ENCODE measurements around the gene GFY. TPM values are rescaled to one million over a fixed set of nuclear protein-coding genes. Genes with fewer than 3 reads are reported as not detected.
A peak's percentile ranks its signal among the peaks of the same experiment; 100 is the strongest.

Gene GFY
- total and polyA plus RNA-seq, 2 experiments from 2014 or later = 1.2 TPM; not detected in 1

DNA sequence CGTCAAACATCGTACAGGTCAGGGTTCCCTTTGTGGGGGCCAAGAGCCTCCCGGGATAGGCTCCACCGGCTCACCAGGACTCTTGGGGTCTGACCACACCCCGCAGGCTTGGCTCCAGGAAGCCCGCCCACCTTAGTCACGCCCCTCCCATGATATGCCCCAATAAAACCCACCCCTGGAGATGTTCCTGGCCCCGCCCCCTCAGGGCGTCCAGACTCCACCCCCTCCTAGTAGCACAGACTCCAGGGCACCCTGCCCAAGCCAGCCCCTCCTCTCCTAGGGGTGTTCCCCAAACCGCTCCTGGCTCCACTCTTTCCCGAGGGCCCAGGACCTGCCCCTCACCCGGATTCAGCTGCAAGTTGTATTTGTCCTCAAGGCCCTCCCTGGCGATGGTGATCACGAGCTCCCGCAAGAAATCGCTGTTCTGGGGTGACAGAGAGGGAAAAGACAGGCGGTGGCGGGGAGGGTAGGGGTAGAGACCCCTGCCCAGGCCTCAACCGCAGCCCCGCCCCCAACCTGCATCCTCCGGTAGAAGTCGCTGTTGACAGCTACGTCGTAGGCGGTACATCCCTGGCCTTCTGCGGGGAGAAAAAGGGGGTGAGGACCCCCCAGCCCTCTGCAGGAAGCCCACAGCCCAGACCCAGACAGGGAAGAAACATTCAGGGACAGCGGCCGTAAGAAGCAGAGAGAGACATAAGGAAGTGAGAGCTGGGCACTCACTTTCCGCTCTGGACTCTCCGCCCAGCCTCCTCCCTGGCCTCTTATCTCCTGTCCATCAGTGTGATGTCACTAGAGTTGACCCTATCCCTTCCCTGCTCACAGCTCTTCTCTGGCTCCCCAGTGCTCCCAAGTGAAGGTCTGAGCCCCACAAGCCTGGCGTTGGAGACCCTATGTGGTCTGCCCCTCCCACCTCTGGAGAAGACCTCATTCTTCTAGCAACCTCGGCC is 22.6 kb downstream of the GFY start:
- no peaks in the 10 kb centered on the region for H3K27me3 ChIP-seq (ENCODE audit: insufficient read depth)
- peak; percentile 97 for DNase-seq (ENCODE audit: low spot score)
- peak; percentile 19 for ATAC-seq
- peaks cover 11% of the 10 kb centered on the region for H3K79me2 ChIP-seq (replicated peaks; ENCODE audit: insufficient read depth)
- no peak overlapping the region; the same call in 1 of the 2 replicates for H3K27ac Mint-ChIP-seq
- H3K36me3 ChIP-seq (ENCODE audit: insufficient read depth) = peaks cover 4% of the 10 kb centered on the region; the same call in 1 of the 2 replicates
- H3F3A ChIP-seq (replicated peaks; ENCODE audit: low read depth) = peaks cover 22% of the 10 kb centered on the region; the same call in 1 of the 2 replicates
- no peaks in the 10 kb centered on the region for H3K9me2 ChIP-seq (ENCODE audit: insufficient read depth)
- peaks cover 8% of the 10 kb centered on the region; the same call in 1 of the 2 replicates for H4K20me1 ChIP-seq (replicated peaks; ENCODE audit: insufficient read depth)
- peaks cover 48% of the 10 kb centered on the region for H3K27me3 Mint-ChIP-seq (ENCODE audit: insufficient read depth, low read depth, poor library complexity)
- TF ChIP-seq STAT1 (IDR thresholded peaks at IDR 0.05; ENCODE audit: unreplicated experiment) = no peak
- TF ChIP-seq EZH2phosphoT487 (IDR thresholded peaks at IDR 0.05; ENCODE audit: unreplicated experiment) = no peak
- TF ChIP-seq, protein P1, sequence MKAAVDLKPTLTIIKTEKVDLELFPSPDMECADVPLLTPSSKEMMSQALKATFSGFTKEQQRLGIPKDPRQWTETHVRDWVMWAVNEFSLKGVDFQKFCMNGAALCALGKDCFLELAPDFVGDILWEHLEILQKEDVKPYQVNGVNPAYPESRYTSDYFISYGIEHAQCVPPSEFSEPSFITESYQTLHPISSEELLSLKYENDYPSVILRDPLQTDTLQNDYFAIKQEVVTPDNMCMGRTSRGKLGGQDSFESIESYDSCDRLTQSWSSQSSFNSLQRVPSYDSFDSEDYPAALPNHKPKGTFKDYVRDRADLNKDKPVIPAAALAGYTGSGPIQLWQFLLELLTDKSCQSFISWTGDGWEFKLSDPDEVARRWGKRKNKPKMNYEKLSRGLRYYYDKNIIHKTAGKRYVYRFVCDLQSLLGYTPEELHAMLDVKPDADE (IDR thresholded peaks at IDR 0.05) = no peak
- TF ChIP-seq, protein P2, sequence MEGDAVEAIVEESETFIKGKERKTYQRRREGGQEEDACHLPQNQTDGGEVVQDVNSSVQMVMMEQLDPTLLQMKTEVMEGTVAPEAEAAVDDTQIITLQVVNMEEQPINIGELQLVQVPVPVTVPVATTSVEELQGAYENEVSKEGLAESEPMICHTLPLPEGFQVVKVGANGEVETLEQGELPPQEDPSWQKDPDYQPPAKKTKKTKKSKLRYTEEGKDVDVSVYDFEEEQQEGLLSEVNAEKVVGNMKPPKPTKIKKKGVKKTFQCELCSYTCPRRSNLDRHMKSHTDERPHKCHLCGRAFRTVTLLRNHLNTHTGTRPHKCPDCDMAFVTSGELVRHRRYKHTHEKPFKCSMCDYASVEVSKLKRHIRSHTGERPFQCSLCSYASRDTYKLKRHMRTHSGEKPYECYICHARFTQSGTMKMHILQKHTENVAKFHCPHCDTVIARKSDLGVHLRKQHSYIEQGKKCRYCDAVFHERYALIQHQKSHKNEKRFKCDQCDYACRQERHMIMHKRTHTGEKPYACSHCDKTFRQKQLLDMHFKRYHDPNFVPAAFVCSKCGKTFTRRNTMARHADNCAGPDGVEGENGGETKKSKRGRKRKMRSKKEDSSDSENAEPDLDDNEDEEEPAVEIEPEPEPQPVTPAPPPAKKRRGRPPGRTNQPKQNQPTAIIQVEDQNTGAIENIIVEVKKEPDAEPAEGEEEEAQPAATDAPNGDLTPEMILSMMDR (conservative IDR thresholded peaks at IDR 0.05; ENCODE audit: low read depth in 2 of 2) = peak; percentile 9 to 25; a peak in 2 of 4 replicates
- TF ChIP-seq EZH2 (IDR thresholded peaks at IDR 0.05; ENCODE audit: low read depth, unreplicated experiment) = no peak
- TF ChIP-seq ZNF114 (CRISPR knock-in tag; IDR thresholded peaks at IDR 0.05) = no peak
- H3K4me1 ChIP-seq (ENCODE audit: insufficient read depth) = peaks cover 17% of the 10 kb centered on the region; the same call in 1 of the 2 replicates
- H3K27ac ChIP-seq (ENCODE audit: low read depth) = no peak overlapping the region
- peak overlapping the region; percentile 54; the same call in 2 of the 3 replicates for H3K4me3 Mint-ChIP-seq
- peaks cover 6% of the 10 kb centered on the region; the same call in 2 of the 3 replicates for H3K9me3 Mint-ChIP-seq
- no peak overlapping the region for H2AFZ ChIP-seq
- peak overlapping the region; percentile 71 for H3K4me2 ChIP-seq
- peaks cover 23% of the 10 kb centered on the region for H3K4me1 Mint-ChIP-seq
- peak overlapping the region; percentile 49 for H3K4me3 ChIP-seq
- peaks cover 54% of the 10 kb centered on the region for H3K36me3 Mint-ChIP-seq (ENCODE audit: low read depth)

- DNase-seq (ENCODE audit: low spot score) (no peak), ATAC-seq (no peak)
- peaks cover 9% of the 10 kb centered on the region; the same call in 2 of the 3 replicates for H3K9me3 Mint-ChIP-seq
- H3K36me3 ChIP-seq (ENCODE audit: insufficient read depth) = peaks cover 4% of the 10 kb centered on the region; the same call in 1 of the 2 replicates
- peaks cover 54% of the 10 kb centered on the region for H3K36me3 Mint-ChIP-seq (ENCODE audit: low read depth)
- peaks cover 22% of the 10 kb centered on the region; the same call in 1 of the 2 replicates for H3F3A ChIP-seq (replicated peaks; ENCODE audit: low read depth)
- peaks cover 8% of the 10 kb centered on the region; the same call in 1 of the 2 replicates for H4K20me1 ChIP-seq (replicated peaks; ENCODE audit: insufficient read depth)
- H3K79me2 ChIP-seq (replicated peaks; ENCODE audit: insufficient read depth) = peaks cover 11% of the 10 kb centered on the region
- H3K27me3 ChIP-seq (ENCODE audit: insufficient read depth) = no peaks in the 10 kb centered on the region
- H3K27ac Mint-ChIP-seq = peak overlapping the region; percentile 81
- H3K4me1 Mint-ChIP-seq = peaks cover 23% of the 10 kb centered on the region
- H2AFZ ChIP-seq = no peak overlapping the region
- peak overlapping the region; percentile 71 for H3K4me2 ChIP-seq
- no peak overlapping the region for H3K27ac ChIP-seq (ENCODE audit: low read depth)
- peak overlapping the region; percentile 49; the same call in 1 of the 2 replicates for H3K4me3 ChIP-seq
- H3K9me2 ChIP-seq (ENCODE audit: insufficient read depth) = no peaks in the 10 kb centered on the region
- peak overlapping the region; percentile 54; the same call in 1 of the 3 replicates for H3K4me3 Mint-ChIP-seq
- H3K4me1 ChIP-seq (ENCODE audit: insufficient read depth) = peaks cover 17% of the 10 kb centered on the region; the same call in 1 of the 2 replicates
- H3K27me3 Mint-ChIP-seq (ENCODE audit: insufficient read depth, low read depth, poor library complexity) = peaks cover 44% of the 10 kb centered on the region
- TF ChIP-seq, protein P3, sequence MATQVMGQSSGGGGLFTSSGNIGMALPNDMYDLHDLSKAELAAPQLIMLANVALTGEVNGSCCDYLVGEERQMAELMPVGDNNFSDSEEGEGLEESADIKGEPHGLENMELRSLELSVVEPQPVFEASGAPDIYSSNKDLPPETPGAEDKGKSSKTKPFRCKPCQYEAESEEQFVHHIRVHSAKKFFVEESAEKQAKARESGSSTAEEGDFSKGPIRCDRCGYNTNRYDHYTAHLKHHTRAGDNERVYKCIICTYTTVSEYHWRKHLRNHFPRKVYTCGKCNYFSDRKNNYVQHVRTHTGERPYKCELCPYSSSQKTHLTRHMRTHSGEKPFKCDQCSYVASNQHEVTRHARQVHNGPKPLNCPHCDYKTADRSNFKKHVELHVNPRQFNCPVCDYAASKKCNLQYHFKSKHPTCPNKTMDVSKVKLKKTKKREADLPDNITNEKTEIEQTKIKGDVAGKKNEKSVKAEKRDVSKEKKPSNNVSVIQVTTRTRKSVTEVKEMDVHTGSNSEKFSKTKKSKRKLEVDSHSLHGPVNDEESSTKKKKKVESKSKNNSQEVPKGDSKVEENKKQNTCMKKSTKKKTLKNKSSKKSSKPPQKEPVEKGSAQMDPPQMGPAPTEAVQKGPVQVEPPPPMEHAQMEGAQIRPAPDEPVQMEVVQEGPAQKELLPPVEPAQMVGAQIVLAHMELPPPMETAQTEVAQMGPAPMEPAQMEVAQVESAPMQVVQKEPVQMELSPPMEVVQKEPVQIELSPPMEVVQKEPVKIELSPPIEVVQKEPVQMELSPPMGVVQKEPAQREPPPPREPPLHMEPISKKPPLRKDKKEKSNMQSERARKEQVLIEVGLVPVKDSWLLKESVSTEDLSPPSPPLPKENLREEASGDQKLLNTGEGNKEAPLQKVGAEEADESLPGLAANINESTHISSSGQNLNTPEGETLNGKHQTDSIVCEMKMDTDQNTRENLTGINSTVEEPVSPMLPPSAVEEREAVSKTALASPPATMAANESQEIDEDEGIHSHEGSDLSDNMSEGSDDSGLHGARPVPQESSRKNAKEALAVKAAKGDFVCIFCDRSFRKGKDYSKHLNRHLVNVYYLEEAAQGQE (IDR thresholded peaks at IDR 0.05; ENCODE audit: unreplicated experiment) = no peak
- TF ChIP-seq, protein P2 (conservative IDR thresholded peaks at IDR 0.05; ENCODE audit: low read depth in 2 of 2) = no peak
Observed at GRCh38 chr19:49448432-49448786, 23.2 kb downstream of the GFY start.
